ENCODE results near the gene LCN10. TPM values are rescaled to one million over a fixed set of nuclear protein-coding genes. Genes with fewer than 3 reads are reported as not detected.

Gene LCN10
- total RNA-seq, 1 experiment from 2014 or later: 1.5 TPM

DNA sequence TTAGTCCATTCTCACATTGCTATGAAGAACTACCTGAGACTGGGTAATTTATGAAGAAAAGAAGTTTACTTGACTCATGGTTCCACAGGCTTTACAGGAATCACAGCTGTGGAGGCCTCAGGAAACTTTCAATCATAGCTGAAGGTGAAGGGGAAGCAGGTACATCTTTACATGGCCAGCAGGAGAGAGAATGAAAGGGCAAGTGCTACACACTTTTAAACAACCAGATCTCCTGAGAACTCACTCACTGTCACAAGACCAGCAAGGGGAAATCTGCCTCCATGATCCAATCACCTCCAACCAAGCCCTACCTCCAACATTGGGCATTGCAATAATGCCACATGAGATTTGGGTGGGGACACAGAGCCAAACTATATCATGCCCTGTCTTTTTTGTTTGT is 9.1 kb upstream of the LCN10 start:
- Histone ChIP-seq H3K27ac (ENCODE audit: insufficient read length, low read depth, low read length) (no peak overlapping the region), H2BK120ac (ENCODE audit: low read depth, low read length, poor library complexity, severe bottlenecking) (no peak overlapping the region), H3K79me1 (ENCODE audit: insufficient read depth, low read depth, low read length, poor library complexity, severe bottlenecking) (no peaks in the 10 kb centered on the region), H3K9me3 (ENCODE audit: control insufficient read depth, low read depth, low read length) (no peaks in the 10 kb centered on the region), H3K9ac (ENCODE audit: extremely low read depth, insufficient read length, low read length) (no peak overlapping the region), H3K23me2 (ENCODE audit: insufficient read length, low read depth, low read length, poor library complexity, severe bottlenecking) (no peaks in the 10 kb centered on the region), H3K27me3 (ENCODE audit: insufficient read depth, low read length) (no peaks in the 10 kb centered on the region), H2BK20ac (ENCODE audit: low read depth, low read length, poor library complexity, severe bottlenecking) (no peak overlapping the region), H3K18ac (ENCODE audit: insufficient read length, low read depth, low read length) (no peak overlapping the region), H3K14ac (ENCODE audit: insufficient read depth, low read length) (no peak overlapping the region), H4K8ac (replicated peaks; ENCODE audit: insufficient read length, low read depth, low read length) (no peak overlapping the region), H2BK12ac (ENCODE audit: insufficient read length, low read depth, low read length) (no peak overlapping the region), H2BK15ac (ENCODE audit: low read depth, low read length) (no peak overlapping the region), H3K4ac (ENCODE audit: low read depth, low read length) (no peak overlapping the region), H4K5ac (ENCODE audit: insufficient read length, low read depth, low read length) (no peak overlapping the region), H3K4me2 (ENCODE audit: insufficient read depth, insufficient read length, low read length) (no peak overlapping the region), H4K91ac (ENCODE audit: insufficient read length, low read depth, low read length) (no peak overlapping the region), H2AFZ (ENCODE audit: low read length) (no peak overlapping the region), H3K4me1 (ENCODE audit: insufficient read depth, low read length) (no peaks in the 10 kb centered on the region), H2BK5ac (ENCODE audit: insufficient read length, low read length) (no peak overlapping the region), H3K23ac (ENCODE audit: insufficient read length, low read depth, low read length) (no peak overlapping the region), H3K56ac (ENCODE audit: insufficient read length, low read depth, low read length) (no peak overlapping the region), H2AK5ac (ENCODE audit: insufficient read length, low read length) (no peak overlapping the region), H4K20me1 (ENCODE audit: control insufficient read depth, insufficient read depth, insufficient read length) (no peaks in the 10 kb centered on the region), H3K79me2 (ENCODE audit: insufficient read depth, low read length) (no peaks in the 10 kb centered on the region), H3T11ph (ENCODE audit: low read length) (no peak overlapping the region)
- DNase-seq: no peak
- no peak overlapping the region for H3K27ac Mint-ChIP-seq
- H3K9me3 Mint-ChIP-seq: peaks cover 20 to 22% of the 10 kb centered on the region in 2 experiments
- peaks cover 21% of the 10 kb centered on the region for H3K27me3 Mint-ChIP-seq (ENCODE audit: low read depth)
- H3K36me3 Mint-ChIP-seq (ENCODE audit: insufficient read depth in 1 of 3, low read depth in 3 of 3): peaks cover 2 to 15% (median 2%) of the 10 kb centered on the region in 3 experiments; a peak in 6 of 7 replicates
- H3K4me3 Mint-ChIP-seq: no peak overlapping the region
- TF ChIP-seq, protein P1, sequence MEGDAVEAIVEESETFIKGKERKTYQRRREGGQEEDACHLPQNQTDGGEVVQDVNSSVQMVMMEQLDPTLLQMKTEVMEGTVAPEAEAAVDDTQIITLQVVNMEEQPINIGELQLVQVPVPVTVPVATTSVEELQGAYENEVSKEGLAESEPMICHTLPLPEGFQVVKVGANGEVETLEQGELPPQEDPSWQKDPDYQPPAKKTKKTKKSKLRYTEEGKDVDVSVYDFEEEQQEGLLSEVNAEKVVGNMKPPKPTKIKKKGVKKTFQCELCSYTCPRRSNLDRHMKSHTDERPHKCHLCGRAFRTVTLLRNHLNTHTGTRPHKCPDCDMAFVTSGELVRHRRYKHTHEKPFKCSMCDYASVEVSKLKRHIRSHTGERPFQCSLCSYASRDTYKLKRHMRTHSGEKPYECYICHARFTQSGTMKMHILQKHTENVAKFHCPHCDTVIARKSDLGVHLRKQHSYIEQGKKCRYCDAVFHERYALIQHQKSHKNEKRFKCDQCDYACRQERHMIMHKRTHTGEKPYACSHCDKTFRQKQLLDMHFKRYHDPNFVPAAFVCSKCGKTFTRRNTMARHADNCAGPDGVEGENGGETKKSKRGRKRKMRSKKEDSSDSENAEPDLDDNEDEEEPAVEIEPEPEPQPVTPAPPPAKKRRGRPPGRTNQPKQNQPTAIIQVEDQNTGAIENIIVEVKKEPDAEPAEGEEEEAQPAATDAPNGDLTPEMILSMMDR (conservative IDR thresholded peaks at IDR 0.05): no peak
- H3K4me1 Mint-ChIP-seq: peaks cover 0 to 3% of the 10 kb centered on the region in 2 experiments; a peak in 1 of 4 replicates
